AG04449 (cell line): ENCODE data around the gene GRID1.

Experiments used
- CTCF ChIA-PET: fragments of 350-600 bp; formaldehyde crosslinking; extraction: SDS; loops from one replicate; lab custom pipeline; 2021; ENCODE audit warnings: antibody characterized with exemption; lab: Yijun Ruan, JAX
- POLR2A ChIA-PET: fragments of 400-600, 350-600 bp; formaldehyde crosslinking; extraction: SDS; loops from one replicate; lab custom pipeline; 2020; ENCODE audit warnings: antibody characterized with exemption, inconsistent platforms; lab: Yijun Ruan, JAX
- DNase-seq: peaks from one replicate; pipeline ENCODE4 v3.0.0-alpha.2; 2010; ENCODE audit warnings: low read depth, low spot score
- H3K4me3 ChIP-seq: 2 replicates; pipeline ENCODE4 v1.5.1; 2011; ENCODE audit warnings: low read depth, mild to moderate bottlenecking, control low read depth, low read length
- TF ChIP-seq, protein P1 (sequence below): IDR thresholded peaks from one replicate; pipeline ENCODE4 v1.5.1; 2011; ENCODE audit warnings: mild to moderate bottlenecking, moderate library complexity, low read length, control low read depth, inconsistent platforms; ENCODE audit not compliant: insufficient read depth; ENCODE audit errors: missing control alignments

GRID1 gene

DNA sequence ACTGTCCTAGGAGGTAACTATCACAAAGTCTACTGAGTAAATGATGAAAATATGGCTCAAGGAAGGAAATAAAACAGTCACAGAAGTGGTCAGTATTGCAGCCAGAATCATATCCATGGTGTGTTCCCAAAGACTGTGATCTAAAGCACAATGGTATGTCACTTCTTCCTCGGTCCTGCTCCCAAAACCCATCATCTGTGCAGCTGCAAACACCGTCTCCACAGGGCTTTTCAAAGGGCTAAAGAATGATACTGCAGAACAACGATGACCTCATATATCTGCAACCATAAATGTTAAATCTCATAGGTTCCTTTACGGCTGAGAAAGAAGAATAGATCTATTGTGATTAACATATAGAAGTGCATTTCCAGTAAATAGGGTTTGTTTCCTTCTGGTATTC, 465.0 kb downstream of the GRID1 start:
- ChIA-PET CTCF (no interaction called here), POLR2A (no interaction called here)
- TF ChIP-seq, protein P1, sequence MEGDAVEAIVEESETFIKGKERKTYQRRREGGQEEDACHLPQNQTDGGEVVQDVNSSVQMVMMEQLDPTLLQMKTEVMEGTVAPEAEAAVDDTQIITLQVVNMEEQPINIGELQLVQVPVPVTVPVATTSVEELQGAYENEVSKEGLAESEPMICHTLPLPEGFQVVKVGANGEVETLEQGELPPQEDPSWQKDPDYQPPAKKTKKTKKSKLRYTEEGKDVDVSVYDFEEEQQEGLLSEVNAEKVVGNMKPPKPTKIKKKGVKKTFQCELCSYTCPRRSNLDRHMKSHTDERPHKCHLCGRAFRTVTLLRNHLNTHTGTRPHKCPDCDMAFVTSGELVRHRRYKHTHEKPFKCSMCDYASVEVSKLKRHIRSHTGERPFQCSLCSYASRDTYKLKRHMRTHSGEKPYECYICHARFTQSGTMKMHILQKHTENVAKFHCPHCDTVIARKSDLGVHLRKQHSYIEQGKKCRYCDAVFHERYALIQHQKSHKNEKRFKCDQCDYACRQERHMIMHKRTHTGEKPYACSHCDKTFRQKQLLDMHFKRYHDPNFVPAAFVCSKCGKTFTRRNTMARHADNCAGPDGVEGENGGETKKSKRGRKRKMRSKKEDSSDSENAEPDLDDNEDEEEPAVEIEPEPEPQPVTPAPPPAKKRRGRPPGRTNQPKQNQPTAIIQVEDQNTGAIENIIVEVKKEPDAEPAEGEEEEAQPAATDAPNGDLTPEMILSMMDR, result no peak

DNA sequence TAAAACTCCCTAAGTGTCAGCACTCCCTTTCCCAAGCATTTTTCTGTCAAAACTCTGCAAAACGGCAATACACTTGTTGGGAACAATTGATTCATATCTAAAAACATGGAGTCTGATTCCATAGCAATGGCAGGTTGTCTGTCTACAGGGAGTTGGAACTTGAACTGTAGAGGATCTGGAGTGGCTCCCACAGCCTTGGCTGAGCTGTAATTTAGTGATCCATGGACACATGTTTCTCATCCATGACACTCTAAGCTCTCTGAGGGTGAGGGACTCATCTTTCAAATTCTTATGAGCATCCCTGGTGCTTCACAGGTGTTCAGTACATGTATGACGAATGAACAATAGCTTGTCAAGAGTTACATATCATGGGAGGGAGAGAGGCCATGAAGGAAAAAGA, 466.1 kb downstream of the GRID1 start:
- no peak overlapping the region for H3K4me3 ChIP-seq
- POLR2A ChIA-PET, result interaction anchor here (0.5 kb wide), 1 partner anchor 35 kb away, joined by 3 read pairs; no protein-coding TSS in a partner anchor
- TF ChIP-seq, protein P1, result no peak
- CTCF ChIA-PET, result no interaction called here
- DNase-seq, result no peak

More for the DNA sequence above, 465.0 kb downstream of the GRID1 start:
- DNase-seq, result no peak
- H3K4me3 ChIP-seq, result no peak overlapping the region

DNA sequence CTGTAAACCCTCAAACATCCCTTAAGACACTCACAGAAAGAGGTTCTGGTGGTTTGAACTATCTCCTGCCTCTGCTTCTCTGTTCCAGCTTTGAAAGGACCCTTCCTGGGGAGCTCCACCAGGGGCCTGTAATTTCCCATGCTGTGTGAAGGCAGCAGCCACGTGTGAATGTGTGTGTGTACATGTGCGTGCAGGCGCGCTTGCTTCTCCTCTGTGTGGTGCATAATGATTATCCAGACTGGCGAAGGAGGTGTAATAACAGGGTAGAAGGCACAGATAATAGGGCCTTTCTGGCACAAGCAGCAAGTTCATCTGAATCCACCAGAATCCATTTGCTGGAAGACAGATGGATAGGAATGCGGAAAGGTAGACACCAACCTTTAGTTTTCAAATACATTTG, 466.5 kb downstream of the GRID1 start:
- TF ChIP-seq, protein P1, result no peak
- no peak for DNase-seq
- ChIA-PET POLR2A (no interaction called here), CTCF (no interaction called here)
- no peak overlapping the region for H3K4me3 ChIP-seq

DNA sequence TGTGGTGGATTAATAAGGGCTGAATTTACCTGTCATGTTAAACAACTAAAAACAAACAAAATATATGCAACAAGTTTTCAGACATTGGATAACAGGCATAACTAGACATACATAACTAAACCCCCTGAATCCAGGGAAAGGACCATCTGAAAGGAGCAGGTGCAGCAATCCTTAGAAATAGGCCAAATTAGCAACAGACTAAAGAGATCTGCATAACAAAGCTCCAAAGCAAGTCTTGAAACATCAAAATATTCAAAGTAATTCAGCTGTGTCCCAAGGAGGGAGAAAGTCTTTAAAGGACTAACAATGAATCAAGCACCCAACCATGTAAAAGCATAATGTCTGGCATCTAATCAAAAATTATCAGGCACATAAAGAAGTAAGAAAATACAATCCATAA, 475.1 kb downstream of the GRID1 start:
- CTCF ChIA-PET, result no interaction called here
- POLR2A ChIA-PET, result no interaction called here
- TF ChIP-seq, protein P1, result no peak
- H3K4me3 ChIP-seq, result no peak overlapping the region
- DNase-seq, result no peak

DNA sequence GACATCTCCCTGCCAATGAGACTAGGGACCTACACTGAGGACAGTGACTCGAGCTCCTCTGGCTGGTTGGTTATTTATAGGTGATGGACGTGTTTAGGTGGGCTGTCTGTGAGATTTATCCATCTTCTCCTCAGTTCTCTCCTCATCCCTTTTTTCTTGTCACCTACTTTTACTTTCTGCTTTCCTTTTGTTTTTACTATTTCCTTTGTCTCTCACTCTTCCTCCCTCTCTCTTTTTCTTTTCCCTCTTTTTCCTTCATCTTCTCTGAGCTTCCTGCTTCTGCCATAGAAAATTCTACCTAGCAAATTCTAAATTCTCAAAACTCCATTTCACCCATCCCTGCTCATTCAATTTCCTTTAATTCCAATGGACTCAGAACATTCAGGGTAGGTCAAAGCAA, 478.0 kb downstream of the GRID1 start:
- no peak overlapping the region for H3K4me3 ChIP-seq
- ChIA-PET POLR2A (no interaction called here), CTCF (no interaction called here)
- TF ChIP-seq, protein P1, result no peak
- DNase-seq, result no peak

DNA sequence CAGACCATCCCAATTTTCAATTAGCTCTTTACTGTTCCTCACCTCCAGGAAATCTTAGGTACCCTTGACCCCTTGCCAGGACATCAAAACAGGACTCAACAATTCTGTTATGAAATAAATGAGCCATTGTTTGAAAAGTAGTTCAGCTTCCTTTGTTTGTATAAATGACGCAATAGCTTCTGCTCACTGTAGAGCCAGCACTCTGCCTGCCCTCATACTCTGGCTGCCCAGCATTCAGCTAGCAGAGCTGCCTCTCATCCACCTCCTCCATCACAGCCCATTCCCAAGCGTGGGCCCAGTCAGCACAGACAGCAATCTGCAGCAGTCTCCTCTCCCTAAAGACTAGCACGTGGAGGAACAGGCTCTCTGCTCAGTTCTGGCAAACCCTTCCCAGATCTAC, 478.6 kb downstream of the GRID1 start:
- POLR2A ChIA-PET, result no interaction called here
- TF ChIP-seq, protein P1, result no peak

More for the DNA sequence above, 478.6 kb downstream of the GRID1 start:
- no peak overlapping the region for H3K4me3 ChIP-seq
- no peak for DNase-seq
- CTCF ChIA-PET, result no interaction called here
